ENCODE measurements around the gene CCDC71. TPM values are rescaled to one million over a fixed set of nuclear protein-coding genes. Genes with fewer than 3 reads are reported as not detected.

CCDC71 gene
- total RNA-seq, 2 experiments from 2014 or later = 23.4 to 27.9 TPM

- no peak for DNase-seq (ENCODE audit: low spot score)
- Histone ChIP-seq H3K4me3 (ENCODE audit: low read depth, low read length, poor library complexity, severe bottlenecking) (no peak overlapping the region), H3K36me3 (ENCODE audit: insufficient read depth, low read length) (peaks cover 20% of the 10 kb centered on the region), H3K79me2 (ENCODE audit: insufficient read depth, low read depth, low read length) (peaks cover 18% of the 10 kb centered on the region), H2AFZ (ENCODE audit: low read length) (no peak overlapping the region), H3K27ac (ENCODE audit: low read depth, low read length, poor library complexity, severe bottlenecking) (no peak overlapping the region), H3K4me1 (ENCODE audit: insufficient read depth, low read length, poor library complexity, severe bottlenecking) (peaks cover 22% of the 10 kb centered on the region), H3K4me2 (ENCODE audit: low read length) (no peak overlapping the region), H4K20me1 (ENCODE audit: insufficient read depth, low read length) (no peaks in the 10 kb centered on the region), H3K9me2 (ENCODE audit: insufficient read depth, low read length) (no peaks in the 10 kb centered on the region), H3K9me3 (ENCODE audit: low read length) (no peaks in the 10 kb centered on the region)
- POLR2A ChIA-PET = interaction anchor here (1.6 kb wide), 1 partner anchor 18 kb away, joined by 4 read pairs; the partner anchor contains the start of gene QARS1
- no TSS peak for BruUV-seq (replicated peaks)
- CTCF ChIA-PET (ENCODE audit: unreplicated experiment) = no interaction called here
- no peak for TF ChIP-seq CTCF (conservative IDR thresholded peaks at IDR 0.05; ENCODE audit: low read length)
- TF ChIP-seq EZH2phosphoT487 (IDR thresholded peaks at IDR 0.05; ENCODE audit: borderline replicate concordance, low read depth, low read length) = no peak
- intact Hi-C loops (cut with micrococcal nuclease; ENCODE audit: unreplicated experiment) = no loop called here
These were observed 44.1 kb downstream of the CCDC71 start for GRCh38 chr3:49122022-49122421.

GRCh38 chr3:49121132-49121736, 44.9 kb downstream of the CCDC71 start:
- H3K27ac ChIP-seq (ENCODE audit: low read depth, low read length, poor library complexity, severe bottlenecking) = peak overlapping the region; percentile 83
- intact Hi-C loops (cut with micrococcal nuclease; ENCODE audit: unreplicated experiment) = no loop called here
- peaks cover 28% of the 10 kb centered on the region for H3K36me3 ChIP-seq (ENCODE audit: insufficient read depth, low read length)
- no peaks in the 10 kb centered on the region for H4K20me1 ChIP-seq (ENCODE audit: insufficient read depth, low read length)
- DNase-seq (ENCODE audit: low spot score) = peak; percentile 11
- no peaks in the 10 kb centered on the region for H3K9me3 ChIP-seq (ENCODE audit: low read length)
- H3K4me1 ChIP-seq (ENCODE audit: insufficient read depth, low read length, poor library complexity, severe bottlenecking) = peaks cover 22% of the 10 kb centered on the region
- no peaks in the 10 kb centered on the region for H3K9me2 ChIP-seq (ENCODE audit: insufficient read depth, low read length)
- H3K4me2 ChIP-seq (ENCODE audit: low read length) = peak overlapping the region; percentile 95
- BruUV-seq (replicated peaks) = no TSS peak
- peak overlapping the region; percentile 97 for H3K4me3 ChIP-seq (ENCODE audit: low read depth, low read length, poor library complexity, severe bottlenecking)
- peaks cover 18% of the 10 kb centered on the region for H3K79me2 ChIP-seq (ENCODE audit: insufficient read depth, low read depth, low read length)
- POLR2A ChIA-PET = interaction anchor here (0.6 to 1.6 kb wide), 11 partner anchors 10 to 133 kb away, joined by 3 to 8 read pairs (median 3); partner anchors contain the start of genes QARS1 and QRICH1
- CTCF ChIA-PET (ENCODE audit: unreplicated experiment) = interaction anchor here (0.6 to 0.8 kb wide), 2 partner anchors 21 to 102 kb away, joined by 3 to 4 read pairs; no protein-coding TSS in a partner anchor
- H2AFZ ChIP-seq (ENCODE audit: low read length) = peak overlapping the region; percentile 70
- TF ChIP-seq EZH2phosphoT487 (IDR thresholded peaks at IDR 0.05; ENCODE audit: borderline replicate concordance, low read depth, low read length) = no peak
- TF ChIP-seq CTCF (conservative IDR thresholded peaks at IDR 0.05; ENCODE audit: low read length) = no peak

Measured in OCI-LY7 (cell line).